CD4-positive, alpha-beta T cell treated with Interleukin-15 for 1 hour (primary cell): ENCODE data around the gene NBAS.
"Not testable (repeated sequence)": the region's sequence is repeated elsewhere in the genome, so short reads cannot be mapped to it uniquely, and the experiment has no call there.

Experiments
- DNase-seq: peaks from one replicate; pipeline ENCODE4 v3.0.0-alpha.2; 2020

NBAS gene

GRCh38 chr2:15354596-15355366 lies 206.4 kb downstream of the NBAS start:
- DNase-seq: no peak

- DNase-seq: no peak
These were observed 208.8 kb downstream of the NBAS start for GRCh38 chr2:15352363-15352762.

DNA sequence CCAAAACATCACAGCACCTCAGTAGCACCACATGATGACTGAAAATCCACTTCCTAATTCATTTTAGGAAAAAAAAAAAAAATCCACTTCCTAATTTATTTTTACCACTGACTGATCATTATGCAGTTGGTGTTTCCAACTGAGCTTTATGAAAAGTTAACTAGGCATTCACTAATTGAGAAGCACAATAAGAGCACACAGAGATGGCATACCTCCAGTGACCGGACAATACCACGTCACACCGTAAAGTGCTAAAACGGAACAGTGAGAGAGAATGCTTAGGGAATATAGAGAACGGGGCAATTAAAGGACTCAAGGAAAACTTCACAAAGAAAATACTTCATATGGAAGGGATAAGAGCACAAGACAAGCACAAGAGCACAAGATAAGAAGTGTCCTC lies 212.5 kb downstream of the NBAS start:
- no peak for DNase-seq

- no peak for DNase-seq
These were observed 213.1 kb downstream of the NBAS start for GRCh38 chr2:15348045-15348444.

- no peak for DNase-seq
These were observed 214.5 kb downstream of the NBAS start for GRCh38 chr2:15346624-15347023.

DNA sequence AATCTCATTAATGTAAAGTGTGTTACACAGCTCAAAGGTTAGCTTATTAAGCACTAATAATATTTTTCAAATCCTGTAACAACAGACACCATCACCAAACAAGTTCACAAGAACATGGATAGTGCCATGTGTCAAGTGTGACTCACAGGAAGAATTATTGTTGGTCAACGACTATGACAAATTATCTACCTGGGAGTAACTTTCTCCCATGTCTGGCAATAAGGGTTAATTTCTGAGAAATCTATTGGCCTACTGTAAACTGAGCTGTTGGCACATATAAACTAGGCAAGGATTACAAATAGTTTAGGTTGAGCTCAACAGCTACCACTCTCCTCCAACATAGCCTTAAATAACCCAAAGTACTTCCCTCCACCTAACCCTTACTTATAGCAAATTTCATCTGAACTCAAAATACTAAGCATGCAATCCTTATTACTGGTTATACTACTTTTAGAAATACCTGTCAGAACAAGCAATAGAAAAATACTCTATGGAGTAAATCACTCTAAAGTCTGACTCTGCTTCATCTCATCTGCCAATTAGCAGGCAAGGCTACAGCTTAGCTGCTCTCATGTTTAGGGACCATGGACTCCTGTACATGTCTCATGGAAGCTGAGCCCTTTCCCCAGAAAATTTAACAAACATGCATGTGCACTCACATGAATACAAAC lies 223.0 kb downstream of the NBAS start:
- no peak for DNase-seq

DNA sequence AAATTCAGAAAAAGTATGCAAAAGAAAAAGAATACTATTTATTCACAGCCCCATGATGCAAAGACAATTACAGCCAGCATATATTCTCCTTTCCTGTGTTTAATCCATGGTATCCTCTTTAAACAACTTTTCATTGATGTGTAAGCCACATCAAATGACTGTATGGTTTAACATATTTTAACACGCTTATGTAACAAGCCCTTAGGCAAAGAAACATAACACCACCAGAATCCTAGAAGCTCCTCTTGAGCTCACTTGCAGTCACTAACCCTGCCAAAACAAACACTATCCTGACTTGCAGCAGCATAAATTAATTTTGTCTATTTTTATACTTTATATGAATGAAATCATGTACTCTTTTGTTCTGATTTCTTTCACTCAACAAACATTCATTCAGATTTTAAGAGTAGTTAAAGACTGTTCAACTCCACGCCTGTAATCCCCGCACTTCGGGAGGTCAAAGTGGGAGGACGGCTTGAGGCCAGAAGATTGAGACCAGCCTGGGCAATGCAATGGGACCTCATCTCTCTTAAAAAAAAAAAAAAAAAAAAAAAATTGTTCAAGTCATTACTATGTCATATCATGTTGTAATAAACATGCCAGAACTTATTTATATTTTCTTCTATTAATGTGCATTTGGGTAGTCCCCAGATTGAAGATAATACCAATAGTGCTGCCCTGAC lies 226.3 kb downstream of the NBAS start:
- no peak for DNase-seq

DNA sequence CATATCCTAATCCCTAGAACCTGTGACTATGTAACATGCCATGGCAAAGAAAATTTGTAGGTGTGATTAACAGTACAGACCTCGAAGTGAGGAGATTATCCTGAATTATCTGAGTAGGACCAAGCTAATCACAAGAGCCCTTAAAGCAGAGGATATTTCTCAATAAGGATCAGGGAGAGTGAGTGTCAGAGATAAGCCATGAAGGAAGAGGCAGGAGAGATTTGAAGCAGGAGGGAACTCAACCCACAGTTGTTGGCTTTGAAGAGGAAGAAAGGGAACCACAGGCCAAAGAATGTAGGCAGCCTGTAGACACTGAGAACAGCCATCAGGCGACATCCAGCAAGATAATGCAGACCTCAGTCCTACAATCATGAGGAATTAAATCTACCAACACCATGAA lies 229.3 kb downstream of the NBAS start:
- no peak for DNase-seq

DNA sequence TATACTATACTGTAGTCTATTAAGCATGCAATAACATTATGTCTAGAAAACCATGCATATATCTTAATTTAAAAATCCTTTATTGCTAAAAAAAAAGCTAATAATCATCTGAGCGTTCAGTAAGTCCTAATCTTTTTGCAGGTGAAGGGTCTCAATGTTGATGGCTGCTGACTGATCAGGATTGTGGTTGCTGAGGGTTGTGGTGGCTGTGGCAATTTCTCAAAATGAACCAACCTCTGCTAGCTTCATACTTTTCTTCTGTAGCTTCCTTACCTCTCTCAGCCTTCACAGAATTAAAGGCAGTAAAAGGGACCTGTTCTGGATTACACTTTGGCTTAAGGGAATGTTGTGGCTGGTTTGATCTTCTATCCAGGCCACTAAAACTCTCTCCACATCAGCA lies 235.8 kb downstream of the NBAS start:
- DNase-seq: no peak

- no peak for DNase-seq
These were observed 237.9 kb downstream of the NBAS start for GRCh38 chr2:15323227-15323626.

- not testable (repeated sequence) for DNase-seq
These were observed 239.7 kb downstream of the NBAS start for GRCh38 chr2:15321481-15321880.

- DNase-seq: peak; percentile 42
These were observed 244.7 kb downstream of the NBAS start for GRCh38 chr2:15316370-15316814.

GRCh38 chr2:15315411-15315810 lies 245.7 kb downstream of the NBAS start:
- no peak for DNase-seq

GRCh38 chr2:15313657-15314056 lies 247.5 kb downstream of the NBAS start:
- no peak for DNase-seq

DNA sequence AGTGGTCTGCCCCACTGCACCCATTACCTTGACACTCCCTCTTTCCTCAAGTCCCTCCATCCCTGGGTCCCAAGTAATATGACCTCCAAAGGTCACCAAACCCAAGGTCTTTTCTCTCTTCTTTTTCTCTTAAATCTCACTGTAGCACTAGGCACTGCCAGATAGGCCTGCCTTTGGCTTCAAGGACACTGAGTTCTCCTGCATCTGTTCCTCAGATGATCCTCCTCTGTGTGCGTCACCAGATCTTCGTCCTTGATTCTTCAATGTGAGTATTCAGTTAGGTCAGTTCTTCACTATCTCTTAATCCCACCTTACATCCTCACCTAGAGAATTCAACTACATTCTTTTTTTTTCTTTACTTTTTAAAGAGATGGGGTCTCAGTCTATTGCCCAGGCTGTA lies 249.2 kb downstream of the NBAS start:
- DNase-seq: no peak

DNA sequence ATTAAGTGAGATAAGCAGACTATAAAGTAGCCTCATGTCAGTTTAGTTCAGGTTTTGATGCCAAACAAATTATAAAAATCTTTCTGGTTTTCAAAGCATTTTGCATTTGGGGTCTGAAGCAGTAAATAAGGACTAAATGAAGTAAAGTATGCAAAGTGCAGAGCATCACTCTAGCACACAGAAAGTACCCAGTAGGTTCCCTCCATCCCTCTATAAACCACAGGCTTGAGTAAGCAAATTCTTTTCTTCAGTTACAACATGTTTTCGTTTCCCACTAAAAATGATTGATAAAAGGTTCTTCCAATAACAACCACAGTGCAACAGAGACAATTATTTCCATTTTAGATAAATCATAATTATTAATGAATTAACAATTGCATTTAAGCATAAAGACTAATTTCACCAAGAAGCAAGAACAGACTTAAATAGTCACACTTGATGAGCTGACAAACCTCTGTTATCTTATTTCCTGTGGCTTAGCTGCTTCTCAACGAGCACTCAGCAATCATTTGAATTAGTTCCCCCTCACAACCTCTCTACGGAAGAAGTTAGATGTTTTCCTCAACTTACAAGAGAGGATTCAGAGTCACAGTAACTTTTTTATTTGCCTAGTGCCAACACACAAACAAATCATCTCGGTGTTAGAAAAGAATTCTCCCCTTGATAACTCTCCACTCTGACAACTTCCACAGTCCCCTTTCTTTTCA lies 249.8 kb downstream of the NBAS start:
- DNase-seq: no peak

- DNase-seq: no peak
These were observed 253.6 kb downstream of the NBAS start for GRCh38 chr2:15307526-15307925.

GRCh38 chr2:15306706-15307105 lies 254.4 kb downstream of the NBAS start:
- no peak for DNase-seq

DNA sequence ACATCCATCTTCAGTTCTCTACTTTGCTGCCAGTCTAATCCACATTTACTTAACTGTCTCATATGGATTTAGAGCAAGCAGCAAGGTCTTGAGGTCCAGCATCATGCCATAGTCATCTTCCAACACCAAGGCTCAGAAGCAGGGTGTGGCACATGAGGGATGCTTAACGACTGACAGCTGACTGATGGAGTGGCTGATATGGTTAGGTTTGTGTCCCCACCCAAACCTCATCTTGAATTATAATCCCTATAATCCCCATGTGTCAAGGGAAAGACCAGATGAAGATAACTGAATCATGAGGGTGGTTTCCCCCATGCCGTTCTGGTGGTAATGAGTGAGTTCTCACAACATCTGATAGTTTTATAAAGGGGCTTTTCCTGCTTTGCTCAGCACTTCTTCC lies 257.3 kb downstream of the NBAS start:
- no peak for DNase-seq

GRCh38 chr2:15302154-15302553 lies 259.0 kb downstream of the NBAS start:
- DNase-seq: no peak

GRCh38 chr2:15300624-15301573 lies 260.2 kb downstream of the NBAS start:
- no peak for DNase-seq

- no peak for DNase-seq
These were observed 261.1 kb downstream of the NBAS start for GRCh38 chr2:15299904-15300520.
